Measurements from ENCODE around the gene FGD4.

GRCh38 chr12:32486158-32486557, 86.8 kb downstream of the FGD4 start:
- TF ChIP-seq, protein P1, sequence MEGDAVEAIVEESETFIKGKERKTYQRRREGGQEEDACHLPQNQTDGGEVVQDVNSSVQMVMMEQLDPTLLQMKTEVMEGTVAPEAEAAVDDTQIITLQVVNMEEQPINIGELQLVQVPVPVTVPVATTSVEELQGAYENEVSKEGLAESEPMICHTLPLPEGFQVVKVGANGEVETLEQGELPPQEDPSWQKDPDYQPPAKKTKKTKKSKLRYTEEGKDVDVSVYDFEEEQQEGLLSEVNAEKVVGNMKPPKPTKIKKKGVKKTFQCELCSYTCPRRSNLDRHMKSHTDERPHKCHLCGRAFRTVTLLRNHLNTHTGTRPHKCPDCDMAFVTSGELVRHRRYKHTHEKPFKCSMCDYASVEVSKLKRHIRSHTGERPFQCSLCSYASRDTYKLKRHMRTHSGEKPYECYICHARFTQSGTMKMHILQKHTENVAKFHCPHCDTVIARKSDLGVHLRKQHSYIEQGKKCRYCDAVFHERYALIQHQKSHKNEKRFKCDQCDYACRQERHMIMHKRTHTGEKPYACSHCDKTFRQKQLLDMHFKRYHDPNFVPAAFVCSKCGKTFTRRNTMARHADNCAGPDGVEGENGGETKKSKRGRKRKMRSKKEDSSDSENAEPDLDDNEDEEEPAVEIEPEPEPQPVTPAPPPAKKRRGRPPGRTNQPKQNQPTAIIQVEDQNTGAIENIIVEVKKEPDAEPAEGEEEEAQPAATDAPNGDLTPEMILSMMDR (IDR thresholded peaks at IDR 0.05) = no peak
- TF ChIP-seq ZFX (IDR thresholded peaks at IDR 0.05; ENCODE audit: borderline replicate concordance) = no peak

All from 22Rv1 (cell line).